HG03095 (cell line): ENCODE data around the gene FALEC.

Experiments
- ATAC-seq: cut with Tn5 transposase; IDR thresholded peaks from one replicate; pipeline ENCODE4 v1.9.1; 2021; ENCODE audit warnings: moderate library complexity; ENCODE audit not compliant: unreplicated experiment

FALEC gene

DNA sequence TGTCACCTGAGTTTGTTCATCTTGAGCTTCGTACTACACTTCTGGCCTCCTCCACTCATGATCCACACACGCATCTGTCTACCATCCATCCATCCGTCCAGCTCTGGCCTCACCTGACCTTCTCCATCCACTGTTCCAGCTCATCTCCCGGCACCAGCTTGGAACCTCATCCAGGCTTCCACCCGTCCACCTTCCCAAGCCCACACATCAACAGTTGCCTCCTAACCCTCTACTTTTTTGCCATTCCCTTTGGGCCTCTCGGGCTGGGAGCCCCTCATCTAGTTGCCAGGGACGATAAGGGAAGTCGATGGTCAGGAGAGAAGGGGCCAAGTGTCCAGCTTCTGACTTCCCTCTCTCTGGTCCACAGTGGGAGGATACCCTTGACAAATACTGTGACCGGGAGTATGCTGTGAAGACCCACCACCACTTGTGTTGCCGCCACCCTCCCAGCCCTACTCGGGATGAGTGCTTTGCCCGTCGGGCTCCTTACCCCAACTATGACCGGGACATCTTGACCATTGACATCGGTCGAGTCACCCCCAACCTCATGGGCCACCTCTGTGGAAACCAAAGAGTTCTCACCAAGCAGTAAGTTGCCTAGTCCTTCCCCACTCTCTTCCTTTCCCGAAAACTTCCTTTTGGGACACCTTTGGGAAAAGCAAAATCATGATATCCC is 3.4 kb upstream of the FALEC start:
- no peak for ATAC-seq

DNA sequence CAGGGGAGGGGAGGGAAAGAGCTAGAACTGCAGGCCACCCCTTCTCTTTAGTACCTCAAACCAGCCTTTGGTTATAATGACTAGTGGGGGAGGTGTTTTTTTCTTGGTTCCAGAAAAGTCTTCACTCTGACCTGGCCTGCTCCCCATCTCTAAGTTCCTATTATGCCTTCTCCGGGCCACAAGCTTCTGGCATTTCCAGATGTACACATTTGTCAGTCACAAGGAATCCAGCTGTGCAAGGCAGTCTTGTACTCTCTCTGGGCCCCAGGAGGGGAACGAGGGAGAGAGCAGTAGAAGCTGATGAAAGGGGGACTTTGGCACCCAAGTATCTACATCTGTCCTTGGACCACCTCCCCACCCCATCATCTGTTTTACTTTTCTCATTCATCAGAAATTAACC is 2.7 kb upstream of the FALEC start:
- no peak for ATAC-seq

DNA sequence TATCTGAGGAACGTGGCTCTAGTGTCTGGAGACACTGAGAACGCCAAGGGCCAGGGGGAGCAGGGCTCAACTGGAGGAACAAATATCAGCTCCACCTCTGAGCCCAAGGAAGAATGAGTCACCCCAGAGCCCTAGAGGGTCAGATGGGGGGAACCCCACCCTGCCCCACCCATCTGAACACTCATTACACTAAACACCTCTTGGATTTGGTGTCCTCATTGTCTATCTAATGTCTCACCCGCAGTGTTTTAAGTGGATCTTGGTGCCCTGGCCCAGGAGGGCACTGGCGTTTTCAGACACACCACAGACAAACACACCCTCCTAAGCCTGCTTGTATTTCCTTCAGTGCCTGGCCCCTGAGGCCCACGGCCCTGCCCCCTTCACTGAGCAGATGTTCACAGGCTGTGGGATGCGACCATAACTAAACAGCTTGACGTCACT is 2.2 kb upstream of the FALEC start:
- ATAC-seq, result no peak

DNA sequence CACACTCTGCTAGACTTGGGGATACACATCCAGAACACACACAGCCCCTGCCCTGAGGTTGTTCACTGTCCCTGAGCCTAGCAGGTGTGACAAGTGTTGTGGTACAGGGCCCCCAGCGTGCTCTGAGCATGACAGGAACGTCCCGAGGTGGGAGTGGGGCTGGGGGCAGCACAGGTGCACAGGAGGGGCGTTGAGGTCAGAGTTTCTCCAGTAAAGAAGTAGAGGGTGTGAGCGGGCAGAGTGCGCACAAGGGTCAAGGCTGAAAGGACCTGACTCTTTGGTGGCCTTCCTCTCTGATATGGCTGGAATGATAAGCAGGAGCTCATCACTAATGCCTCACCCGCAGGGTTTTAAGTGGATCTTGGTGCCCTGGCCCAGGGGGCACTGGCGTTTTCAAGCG is 1.3 kb upstream of the FALEC start:
- ATAC-seq, result no peak

DNA sequence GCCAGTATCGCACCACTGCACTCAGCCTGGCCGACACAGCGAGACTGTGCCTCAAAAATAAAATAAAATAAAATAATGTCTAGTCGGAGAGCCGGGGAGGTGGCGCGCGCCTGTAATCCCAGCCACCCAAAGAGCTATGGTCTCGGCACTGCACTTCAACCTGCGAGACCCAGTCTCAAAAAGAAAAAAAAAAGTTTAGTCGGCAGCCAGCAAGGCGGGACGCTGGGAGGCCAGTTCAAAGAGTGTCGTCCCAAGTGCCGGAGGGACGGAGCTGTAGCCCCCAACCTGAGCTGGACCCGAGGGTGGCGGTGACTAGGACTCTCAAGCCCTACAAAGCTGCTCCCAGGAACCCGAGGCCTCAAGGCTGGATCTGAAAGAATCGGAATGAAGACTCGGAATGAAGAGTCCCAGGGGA is 632 bp upstream of the FALEC start:
- no peak for ATAC-seq

DNA sequence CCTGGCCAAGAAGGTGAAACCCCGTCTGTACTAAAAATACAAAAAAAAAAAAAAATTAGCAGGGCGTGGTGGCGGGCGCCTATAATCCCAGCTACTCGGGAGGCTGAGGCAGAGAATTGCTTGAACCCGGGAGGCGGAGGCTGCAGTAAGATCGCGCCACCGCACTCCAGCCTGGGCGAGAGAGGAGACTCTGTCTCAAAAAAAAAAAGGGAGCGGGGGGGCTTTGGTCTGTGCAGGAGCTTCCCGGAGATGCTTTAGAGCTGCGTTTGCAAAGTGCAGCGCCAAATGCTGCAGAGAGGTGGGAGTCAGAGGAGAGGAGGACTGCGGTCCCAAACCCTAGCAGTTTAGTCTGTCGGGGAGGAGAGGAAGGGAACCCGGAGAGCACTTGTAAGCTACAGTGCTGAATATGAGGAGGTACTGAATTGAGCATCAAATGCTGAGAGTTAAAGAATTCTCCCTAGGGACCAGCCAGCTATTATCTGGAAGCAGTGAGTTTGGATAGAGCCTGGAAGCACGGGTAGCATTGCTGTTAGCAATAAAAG is 569 bp downstream of the FALEC start:
- ATAC-seq, result no peak

DNA sequence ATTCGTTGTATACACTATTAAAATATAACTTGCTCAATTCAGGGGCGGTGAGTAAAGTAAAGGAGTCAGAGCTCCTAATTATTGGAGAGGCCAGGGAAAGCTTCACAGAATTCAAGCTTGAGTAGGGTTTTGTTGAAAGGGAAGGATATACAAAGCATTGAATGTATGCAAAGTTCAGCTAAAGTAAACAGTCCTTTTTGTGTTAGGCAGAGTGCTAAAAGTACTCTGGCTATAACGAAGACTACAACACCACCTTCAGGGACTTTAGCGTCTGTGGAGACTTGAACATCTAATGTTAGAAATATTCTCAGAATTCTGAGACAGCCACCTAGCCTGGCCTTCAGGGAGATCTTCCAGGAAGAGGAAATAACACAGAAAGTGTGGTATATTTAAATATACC is 1.1 kb downstream of the FALEC start:
- no peak for ATAC-seq

DNA sequence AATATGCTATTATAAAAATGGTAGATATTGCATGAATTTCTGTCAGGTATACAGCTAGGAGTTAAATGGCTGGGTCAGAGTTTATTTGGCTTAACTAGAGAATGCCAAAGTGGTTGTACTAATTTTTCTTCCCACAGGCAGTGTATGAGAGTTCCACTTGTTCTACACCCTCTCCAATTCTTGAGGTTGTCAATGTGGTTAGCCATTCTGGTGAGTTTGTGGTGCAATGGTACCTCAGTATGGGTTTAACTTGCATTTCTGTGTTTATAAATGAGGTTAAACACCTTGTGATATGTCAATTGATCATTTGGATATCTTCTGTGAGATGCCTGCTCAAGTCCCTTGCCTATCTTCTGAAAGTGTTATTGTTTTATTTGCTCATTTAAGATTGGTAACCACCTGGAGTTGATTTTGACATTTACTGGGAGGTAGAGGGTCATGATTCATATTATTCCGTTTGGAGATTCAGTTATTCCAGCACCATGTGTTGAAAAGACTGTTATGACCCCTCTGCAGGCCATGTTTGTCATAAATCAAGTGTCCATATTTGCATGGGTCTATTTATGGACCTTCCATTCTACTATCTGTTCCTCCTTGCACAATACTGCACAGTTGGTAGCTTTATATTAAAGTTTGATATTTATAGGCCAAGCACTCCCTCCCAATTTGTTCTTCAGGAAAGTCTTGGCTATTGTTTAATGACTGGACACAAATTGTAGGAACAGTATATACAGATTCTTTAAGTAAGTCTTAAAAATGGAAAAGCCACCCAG is 5.8 kb downstream of the FALEC start:
- ATAC-seq, result no peak

DNA sequence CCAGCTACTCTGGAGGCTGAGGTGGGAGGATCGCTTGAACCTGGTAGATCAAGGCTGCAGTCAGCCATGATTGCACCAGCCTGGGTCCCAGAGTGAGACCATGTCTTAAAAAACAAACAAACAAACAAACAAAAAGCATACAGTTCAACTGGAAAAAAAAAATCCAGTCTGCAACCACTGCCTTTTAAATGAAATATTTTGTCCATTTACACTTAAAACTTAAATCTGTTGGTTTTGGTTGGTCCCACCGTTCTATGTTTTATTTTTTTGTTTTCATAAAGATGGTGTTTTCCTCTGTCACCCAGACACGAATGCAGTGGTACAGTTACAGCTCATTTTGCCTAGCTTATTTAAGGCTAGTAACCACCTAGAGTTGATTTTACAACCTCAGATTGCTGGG is 9.8 kb downstream of the FALEC start:
- no peak for ATAC-seq

DNA sequence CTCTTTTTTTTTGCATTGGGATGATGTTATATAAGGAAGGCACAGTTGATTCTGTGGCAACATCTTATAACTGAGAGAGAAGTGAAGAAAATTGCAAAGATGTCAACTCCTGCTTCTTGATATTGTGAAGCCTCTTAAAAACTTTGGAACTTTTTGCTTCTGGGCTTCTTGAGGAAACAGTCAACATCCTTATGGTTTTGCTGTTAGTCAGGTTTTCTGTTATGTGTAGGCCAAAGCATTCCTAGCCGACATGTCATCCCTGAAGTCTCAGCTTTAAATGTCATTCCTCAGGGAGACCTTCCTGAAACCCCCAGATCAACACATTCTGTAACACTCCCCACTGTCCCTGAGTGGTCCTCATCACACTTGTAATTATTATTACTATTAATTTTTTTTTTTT is 12.6 kb downstream of the FALEC start:
- no peak for ATAC-seq

DNA sequence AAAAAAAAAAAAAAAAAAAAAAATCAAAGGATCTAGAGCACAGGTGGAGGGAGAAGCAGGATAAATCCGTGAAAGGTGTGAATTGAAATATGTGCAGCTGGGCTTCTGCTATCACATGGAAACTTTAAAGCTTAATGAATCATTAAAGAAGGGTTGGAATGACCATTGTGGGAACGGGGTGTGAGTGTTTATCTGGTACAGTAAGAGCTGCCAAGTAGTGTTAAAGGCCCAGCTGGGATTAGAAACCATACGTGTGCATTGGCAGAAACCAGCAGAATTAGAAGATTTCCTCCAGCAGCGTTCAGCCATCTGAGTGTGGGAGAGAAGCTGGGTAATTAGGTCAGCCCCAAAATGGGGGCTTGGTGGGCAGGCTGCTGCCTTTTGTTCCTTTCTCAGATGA is 13.5 kb downstream of the FALEC start:
- no peak for ATAC-seq

DNA sequence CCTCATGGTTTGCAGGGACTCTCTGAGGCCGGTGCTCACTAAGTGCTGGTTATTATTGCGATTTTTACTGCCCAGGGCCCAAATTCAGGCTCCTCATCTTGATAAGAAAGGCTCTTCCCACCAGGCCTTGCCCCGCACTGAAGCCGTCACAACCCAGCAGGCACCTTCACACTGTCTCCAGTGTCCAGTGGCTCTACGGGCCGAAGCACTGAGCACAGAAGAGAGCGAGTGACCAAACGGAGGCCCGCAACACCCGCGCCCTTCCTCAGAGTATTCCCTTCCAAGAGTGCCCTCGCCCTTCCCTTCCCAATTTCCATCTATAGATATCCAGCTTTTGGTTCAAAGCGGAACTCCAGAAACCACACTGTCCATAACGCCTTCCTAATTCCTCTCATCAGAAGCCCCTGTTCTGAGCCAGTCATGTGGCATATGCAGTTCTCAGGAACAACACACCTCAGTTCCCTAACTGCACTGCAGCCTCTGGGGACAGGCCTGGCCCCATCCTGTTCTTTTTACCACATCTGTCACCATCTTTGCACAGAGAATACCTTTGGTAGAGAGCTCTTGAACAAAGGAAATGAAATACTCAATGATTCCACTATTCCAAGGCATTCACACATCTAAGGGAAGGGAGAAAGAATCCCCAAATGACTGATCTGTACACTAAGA is 15.1 kb downstream of the FALEC start:
- ATAC-seq, result no peak

DNA sequence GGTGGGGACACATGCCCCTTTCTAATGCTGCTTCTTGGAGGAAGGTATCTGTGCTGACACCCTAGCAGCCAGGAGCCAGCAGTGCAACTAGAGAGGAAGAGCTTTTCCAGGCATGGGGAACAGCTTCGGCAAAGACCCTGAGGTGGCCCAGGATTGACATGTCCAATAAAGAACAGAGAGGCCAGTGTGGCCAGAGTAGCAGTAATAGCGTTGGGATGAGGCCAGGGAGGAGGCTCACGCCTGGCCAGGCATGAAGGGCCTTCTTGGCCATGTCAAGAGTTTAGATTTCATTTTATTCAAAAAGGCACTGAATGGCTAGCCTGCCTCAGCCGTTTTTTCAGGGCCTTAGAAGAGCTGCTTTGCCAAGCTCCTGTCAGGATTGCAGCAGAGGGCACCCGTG is 17.3 kb downstream of the FALEC start:
- ATAC-seq, result no peak

DNA sequence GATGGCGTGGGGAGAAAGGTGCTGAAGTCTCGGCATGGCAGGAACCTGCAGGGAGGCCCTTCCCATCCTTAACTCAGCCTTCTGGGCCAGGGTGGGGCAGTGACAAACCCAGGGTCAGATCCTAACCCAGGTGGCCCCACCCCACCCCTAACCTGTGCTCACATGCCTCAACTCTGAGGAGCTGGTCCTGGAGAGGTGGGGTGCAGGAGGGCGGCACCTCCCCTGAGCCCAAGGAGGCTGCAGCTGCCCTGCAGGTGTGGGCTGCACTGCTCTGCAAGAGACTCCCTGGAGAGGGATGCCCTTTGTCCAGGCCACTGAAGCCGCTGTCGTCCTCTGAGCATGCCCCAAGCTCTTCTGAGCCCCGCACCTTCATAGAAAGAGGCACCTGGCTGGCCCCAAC is 18.4 kb downstream of the FALEC start:
- ATAC-seq, result no peak

DNA sequence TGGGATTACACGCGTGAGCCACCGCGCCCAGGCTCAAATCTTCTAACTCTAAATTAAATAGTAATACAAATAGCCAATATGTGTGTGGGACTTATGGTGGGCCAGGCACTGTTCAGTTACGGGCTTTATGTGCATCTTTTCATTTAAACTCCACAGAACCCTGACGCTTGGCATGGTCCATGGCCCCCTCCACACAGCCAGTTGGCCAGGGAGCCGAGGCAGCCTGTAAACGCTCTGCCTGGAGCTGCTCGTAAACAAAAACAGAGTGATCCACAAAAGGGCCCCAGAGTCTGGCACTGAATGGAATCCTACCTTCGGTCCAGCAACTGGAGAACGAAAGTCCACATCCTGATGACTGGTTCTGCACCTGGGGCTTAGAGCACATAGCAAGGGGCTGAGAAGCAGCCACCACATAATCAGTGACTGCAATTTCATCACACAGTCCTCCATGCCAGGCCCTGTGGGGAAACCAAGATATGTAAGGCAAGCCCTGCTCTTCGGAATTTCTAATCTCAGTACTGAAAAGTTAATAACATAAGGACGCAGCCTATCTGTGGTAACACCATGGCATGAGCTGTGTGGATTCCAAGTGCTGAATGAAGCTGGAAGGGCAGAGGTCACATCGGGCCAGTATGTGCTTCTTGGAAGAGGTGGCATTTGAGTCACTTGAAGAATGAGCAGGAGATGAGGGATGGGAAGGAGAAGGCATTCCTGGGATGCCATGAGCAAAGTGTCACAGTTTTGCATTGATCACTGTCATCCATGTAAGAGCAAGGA is 20.1 kb downstream of the FALEC start:
- no peak for ATAC-seq

DNA sequence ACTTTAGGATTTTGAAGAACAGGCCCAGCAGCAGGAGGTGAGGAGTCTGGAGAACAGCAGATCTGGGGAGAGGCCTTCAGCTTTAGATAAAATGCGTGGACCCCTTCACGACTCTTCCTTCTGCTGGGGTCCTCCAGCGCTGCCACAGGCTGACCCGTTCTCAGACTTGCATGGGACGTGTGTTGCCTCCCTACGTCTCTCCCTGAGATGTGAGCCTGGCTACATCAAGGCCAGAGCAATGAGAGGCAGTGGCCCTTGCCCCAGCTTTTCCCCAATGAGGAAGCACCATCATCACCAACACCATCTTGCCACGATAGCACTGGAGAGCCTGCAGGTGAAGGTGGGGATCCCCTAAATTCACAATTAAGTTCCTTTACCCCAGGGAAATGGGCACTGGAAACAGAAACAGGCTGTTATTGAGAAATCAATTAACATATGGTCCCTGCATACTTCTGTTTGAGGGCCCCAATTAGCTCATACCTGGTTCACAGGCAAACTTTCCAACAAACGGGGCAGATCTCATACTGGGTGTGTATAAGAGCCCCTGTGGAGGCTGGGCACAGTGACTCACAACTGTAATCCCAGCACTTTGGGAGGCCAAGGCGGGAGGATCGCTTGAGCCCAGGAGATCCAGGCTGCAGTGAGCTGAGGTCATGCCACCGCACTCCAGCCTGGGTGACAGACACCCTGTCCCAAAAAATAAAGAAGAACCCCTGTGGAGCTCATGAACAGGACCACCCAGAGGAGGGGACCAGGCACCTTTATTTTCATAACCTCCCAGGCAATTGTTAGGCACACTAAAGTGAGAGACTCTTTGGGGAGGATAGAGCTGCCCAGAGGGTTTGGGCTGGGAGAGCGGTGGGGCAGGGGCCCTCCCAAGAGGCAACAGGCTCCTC is 21.5 kb downstream of the FALEC start:
- no peak for ATAC-seq

DNA sequence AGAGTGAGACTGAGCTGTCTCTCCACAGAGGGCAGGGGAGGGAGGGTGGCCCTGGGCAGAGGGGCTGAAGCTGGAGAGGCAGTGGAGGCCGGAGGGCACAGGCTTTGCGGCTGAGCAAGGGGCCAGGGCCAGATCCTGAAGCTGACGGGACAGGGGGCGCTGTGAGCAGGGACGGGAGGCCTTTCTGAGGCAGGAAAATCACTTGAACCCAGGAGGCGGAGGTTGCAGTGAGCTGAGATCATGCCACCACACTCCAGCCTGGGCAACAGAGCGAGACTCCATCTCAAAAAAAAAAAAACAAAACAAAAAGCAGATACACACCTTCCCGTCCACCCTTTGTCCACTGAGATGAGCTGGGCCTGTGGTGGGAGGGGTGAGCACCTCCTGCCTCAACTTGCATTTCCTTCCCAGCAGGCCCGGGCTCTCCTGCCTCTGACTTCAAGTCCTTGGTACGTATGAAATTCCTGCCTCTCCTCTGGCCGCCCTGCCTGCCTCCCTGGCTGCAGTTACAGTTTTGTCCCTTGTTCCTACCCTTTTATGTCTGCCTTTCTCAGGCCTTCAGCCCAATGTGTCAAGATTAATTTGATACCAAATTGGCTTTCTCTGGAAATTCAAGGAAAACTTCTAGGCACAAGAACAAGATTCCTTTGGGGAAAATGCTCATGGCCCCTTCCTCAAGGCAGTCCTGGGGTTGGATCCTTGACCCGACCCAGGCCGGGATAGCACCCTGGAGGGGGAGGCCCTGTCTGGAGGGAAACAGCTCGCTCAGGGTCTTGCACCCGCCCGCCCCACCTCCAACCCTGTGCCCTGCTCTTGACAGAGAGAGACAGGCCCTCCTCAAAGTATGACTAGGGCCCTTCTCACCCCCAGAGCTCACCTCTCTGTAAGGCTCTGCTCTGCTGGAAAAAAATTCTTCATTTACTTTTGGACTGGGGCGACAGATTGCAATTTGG is 22.5 kb downstream of the FALEC start:
- no peak for ATAC-seq

DNA sequence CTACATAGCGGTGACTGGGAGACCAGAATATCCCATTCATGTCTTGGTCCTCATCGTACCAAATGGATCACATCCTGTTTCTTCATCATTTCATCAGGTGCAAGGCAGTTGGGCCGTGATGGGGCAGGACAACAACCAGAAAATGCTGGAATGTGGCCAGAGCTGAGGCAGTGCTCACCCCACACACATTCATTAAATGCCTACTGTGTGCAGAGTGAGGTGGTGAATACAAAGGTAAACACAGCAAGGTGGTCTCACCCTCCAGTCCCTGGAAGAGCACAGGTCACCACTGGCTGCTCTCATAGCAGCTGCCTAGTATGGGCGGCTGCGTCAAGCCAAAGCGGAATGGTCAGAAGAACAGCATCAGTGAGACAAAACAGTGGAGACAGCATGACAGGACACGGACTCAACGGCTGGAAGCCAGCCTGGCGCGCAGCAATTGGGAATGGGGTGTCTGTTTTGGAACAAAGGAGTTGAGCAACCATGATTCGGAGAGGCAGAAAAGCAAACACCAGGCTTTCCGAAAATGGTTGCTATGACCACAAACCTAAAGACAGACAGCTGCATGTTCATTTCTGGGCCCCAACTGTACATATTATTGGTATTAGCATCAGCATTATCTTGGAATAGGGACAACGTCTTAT is 28.1 kb downstream of the FALEC start:
- ATAC-seq, result no peak
